Measurements from ENCODE around the gene SLC23A1.

DNA sequence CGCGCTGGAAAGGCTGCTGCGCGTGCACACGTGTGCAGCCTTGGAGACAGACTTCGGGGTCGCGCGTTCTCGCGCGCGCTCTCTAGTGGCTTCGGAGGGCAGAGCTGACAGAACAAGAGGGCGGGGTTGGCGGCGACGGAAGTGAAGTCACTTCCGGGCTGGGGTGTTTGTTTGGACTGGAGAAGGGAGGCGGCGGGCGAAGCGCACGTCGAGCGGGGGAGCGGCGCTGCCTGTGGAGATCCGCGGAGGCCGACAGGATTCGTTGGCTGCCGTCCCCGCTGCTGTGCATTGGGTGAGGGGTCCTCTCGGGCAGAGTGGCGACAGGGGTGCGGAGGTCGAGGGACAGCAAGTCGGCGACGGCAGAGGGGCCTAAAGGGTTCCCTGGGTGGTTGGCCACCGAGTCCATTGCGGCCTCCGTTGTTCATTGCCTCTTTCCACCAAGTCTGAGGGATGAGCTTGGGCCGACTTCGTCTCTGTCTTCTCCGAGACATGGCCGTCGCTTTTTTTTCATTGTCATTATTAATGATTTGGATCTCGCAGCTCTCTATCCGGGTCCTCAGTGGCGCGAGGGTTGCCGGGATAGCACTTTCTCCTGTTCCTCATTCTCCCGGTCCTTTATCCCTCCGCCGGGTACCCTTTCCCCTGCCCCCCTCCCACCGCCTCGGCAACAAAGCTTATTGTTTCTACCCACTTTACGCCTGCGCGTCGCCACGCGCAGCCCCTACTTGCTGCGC is 41.2 kb downstream of the SLC23A1 start, which contains the start of gene PAIP2:
- TF ChIP-seq, protein P1, sequence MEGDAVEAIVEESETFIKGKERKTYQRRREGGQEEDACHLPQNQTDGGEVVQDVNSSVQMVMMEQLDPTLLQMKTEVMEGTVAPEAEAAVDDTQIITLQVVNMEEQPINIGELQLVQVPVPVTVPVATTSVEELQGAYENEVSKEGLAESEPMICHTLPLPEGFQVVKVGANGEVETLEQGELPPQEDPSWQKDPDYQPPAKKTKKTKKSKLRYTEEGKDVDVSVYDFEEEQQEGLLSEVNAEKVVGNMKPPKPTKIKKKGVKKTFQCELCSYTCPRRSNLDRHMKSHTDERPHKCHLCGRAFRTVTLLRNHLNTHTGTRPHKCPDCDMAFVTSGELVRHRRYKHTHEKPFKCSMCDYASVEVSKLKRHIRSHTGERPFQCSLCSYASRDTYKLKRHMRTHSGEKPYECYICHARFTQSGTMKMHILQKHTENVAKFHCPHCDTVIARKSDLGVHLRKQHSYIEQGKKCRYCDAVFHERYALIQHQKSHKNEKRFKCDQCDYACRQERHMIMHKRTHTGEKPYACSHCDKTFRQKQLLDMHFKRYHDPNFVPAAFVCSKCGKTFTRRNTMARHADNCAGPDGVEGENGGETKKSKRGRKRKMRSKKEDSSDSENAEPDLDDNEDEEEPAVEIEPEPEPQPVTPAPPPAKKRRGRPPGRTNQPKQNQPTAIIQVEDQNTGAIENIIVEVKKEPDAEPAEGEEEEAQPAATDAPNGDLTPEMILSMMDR (IDR thresholded peaks at IDR 0.05 in 4 of 5, conservative IDR thresholded peaks at IDR 0.05 in 1 of 5): peak; percentile 57 to 86 (median 80)
- TF ChIP-seq POLR2A (IDR thresholded peaks at IDR 0.05): peak; percentile 92 to 96
